Prostate gland (tissue), 2 donors: ENCODE results near the gene DENND5A. TPM values are rescaled to one million over a fixed set of nuclear protein-coding genes. Genes with fewer than 3 reads are reported as not detected.

ENCODE experiments used
- DNase-seq: peaks from one replicate; pipeline ENCODE4 v3.0.0-alpha.2; 2019; ENCODE audit warnings: low spot score
- H3K27ac ChIP-seq, 2 donors: fragments of 200-600 bp; sonication (generic); 2 replicates each; pipeline ENCODE4 v1.5.1; 2017 to 2019
- H3K27me3 ChIP-seq: fragments of 200-600 bp; sonication (generic); replicated peaks from 2 replicates; pipeline ENCODE4 v1.5.1; 2019; ENCODE audit not compliant: insufficient read depth
- H3K36me3 ChIP-seq, 2 donors: fragments of 200-600 bp; sonication (generic); 1 replicate in 1 of 2; 2 replicates in 1 of 2; pipeline versions ENCODE4 v1.5.1 to v1.8.1; 2017 to 2019
- H3K4me1 ChIP-seq: fragments of 200-600 bp; sonication (generic); replicated peaks from 2 replicates; pipeline ENCODE4 v1.5.1; 2019
- H3K4me3 ChIP-seq, 2 donors: fragments of 200-600 bp; sonication (generic); 2 replicates each; pipeline ENCODE4 v1.5.1; 2017 to 2019
- H3K9me3 ChIP-seq: fragments of 200-600 bp; sonication (generic); 2 replicates; pipeline ENCODE4 v1.5.1; 2017
- POLR2A ChIP-seq: fragments of 450-650 bp; IDR thresholded peaks from one replicate; pipeline ENCODE4 v1.6.1; 2016; ENCODE audit warnings: antibody characterized with exemption, mild to moderate bottlenecking
- POLR2AphosphoS5 ChIP-seq: sonication (generic); formaldehyde crosslinking; IDR thresholded peaks from one replicate; pipeline ENCODE4 v1.6.1; 2017; ENCODE audit warnings: antibody characterized with exemption
- WGBS: methylation state at CpG from one replicate; pipeline ENCODE4 v1.1.5; 2018; 5-methylcytosine and 5-hydroxymethylcytosine counted together
- intact Hi-C: fragments of 100-400 bp; cut with DNase I; formaldehyde crosslinking; loops from one replicate; pipeline ENCODE4 v1.14.2; 2022
- total RNA-seq, 2 donors: library from RNA; depleted of rRNA; stranded (reverse); fragments of >200 nt; gene quantifications; one replicate each; pipeline ENCODE4 v1.1.0, GENCODE V29; 2016
- TF ChIP-seq, protein P1 (sequence below), 4 experiments: fragments of 200-600 bp in 2 of 4; fragments of 450-650 bp in 2 of 4; sonication (generic) in 2 of 4; IDR thresholded peaks; 1 replicate in 3 of 4; 2 replicates in 1 of 4; pipeline ENCODE4 v1.5.1; 2016 to 2019; ENCODE audit warnings: antibody characterized with exemption in 4 of 4, mild to moderate bottlenecking in 2 of 4, moderate library complexity in 2 of 4

The DENND5A gene
- total RNA-seq, 2 donors from 2014 or later: 25.4 to 84.6 TPM

DNA sequence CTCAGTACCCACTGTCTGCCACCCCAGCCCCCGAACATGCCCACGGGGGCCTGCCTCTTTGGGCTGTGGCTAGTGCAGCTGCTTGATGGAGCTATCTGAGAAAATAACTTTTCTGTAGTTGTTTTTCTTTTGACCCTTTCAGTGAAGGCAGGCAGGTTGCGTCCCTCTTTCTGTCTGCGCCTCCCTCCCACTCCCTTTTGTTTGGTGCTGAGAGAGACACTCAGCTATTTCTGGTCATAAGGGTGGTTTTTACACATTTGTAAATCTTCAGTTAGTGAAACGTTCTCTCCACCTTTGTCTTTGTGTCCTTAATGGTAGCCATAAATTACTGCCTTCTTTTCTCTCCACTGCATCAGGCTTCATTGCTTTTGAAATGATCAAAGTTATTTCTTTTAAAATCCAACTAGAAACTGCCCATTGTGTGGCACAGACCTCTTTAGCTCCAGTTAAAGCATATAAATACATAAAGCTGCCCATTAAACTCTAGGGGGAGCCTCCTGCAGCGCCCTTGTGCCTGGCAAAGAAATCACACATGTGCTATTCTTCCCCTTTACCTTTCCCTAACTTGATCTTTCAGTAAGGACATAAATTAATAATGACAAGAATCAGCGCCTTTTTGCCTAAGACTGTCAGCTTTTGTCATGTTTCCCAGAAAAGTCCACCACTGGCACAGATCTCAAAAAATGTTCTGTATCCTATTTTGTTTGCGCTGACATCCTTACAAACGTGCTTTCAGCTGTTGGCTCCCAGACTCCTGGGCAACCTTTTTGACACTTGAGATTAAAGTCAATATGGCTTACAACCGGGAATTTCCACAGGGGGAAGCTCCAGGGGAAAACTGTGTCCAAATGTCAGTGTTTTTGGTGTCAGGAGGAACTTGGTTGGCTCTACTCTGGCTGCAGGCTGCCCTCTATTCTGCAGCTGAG lies 172.0 kb downstream of the DENND5A start:
- no peak overlapping the region for H3K4me3 ChIP-seq
- peak; percentile 45 for DNase-seq
- no peaks in the 10 kb centered on the region for H3K36me3 ChIP-seq
- peaks cover 6% of the 10 kb centered on the region for H3K4me1 ChIP-seq
- H3K27me3 ChIP-seq: no peaks in the 10 kb centered on the region
- WGBS: 44% methylated on average over 10 of the region's 10 CpGs
- H3K9me3 ChIP-seq: no peaks in the 10 kb centered on the region
- TF ChIP-seq, protein P1, sequence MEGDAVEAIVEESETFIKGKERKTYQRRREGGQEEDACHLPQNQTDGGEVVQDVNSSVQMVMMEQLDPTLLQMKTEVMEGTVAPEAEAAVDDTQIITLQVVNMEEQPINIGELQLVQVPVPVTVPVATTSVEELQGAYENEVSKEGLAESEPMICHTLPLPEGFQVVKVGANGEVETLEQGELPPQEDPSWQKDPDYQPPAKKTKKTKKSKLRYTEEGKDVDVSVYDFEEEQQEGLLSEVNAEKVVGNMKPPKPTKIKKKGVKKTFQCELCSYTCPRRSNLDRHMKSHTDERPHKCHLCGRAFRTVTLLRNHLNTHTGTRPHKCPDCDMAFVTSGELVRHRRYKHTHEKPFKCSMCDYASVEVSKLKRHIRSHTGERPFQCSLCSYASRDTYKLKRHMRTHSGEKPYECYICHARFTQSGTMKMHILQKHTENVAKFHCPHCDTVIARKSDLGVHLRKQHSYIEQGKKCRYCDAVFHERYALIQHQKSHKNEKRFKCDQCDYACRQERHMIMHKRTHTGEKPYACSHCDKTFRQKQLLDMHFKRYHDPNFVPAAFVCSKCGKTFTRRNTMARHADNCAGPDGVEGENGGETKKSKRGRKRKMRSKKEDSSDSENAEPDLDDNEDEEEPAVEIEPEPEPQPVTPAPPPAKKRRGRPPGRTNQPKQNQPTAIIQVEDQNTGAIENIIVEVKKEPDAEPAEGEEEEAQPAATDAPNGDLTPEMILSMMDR (IDR thresholded peaks at IDR 0.05): peak in 1 of 4 experiments; percentile 40
- no peak for TF ChIP-seq POLR2A
- TF ChIP-seq POLR2AphosphoS5: peak; percentile 54
- H3K27ac ChIP-seq: peak overlapping the region; percentile 44 to 53
- intact Hi-C loops: no loop called here

DNA sequence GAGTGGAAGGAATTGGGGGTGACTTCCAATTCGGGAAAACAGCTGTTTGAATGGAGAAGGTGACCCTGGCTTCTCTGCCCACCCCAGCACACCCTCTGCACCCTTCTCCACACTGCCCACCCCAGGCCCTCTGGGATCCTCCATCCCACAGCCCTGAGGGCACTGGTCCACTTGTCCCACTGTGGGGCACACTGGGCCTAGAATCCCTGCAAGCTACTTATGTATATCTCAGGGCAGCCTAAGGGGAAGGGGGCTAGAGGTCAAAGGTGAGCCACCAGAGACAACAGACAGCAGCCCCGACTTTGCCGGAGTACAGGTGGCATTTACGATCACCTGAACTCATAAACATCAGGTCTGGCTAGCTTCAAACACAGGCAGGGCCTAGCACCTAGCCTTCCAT lies 173.1 kb downstream of the DENND5A start:
- no peaks in the 10 kb centered on the region for H3K9me3 ChIP-seq
- 56% methylated on average over 4 of the region's 4 CpGs for WGBS
- no peaks in the 10 kb centered on the region for H3K36me3 ChIP-seq
- intact Hi-C loops: no loop called here
- no peaks in the 10 kb centered on the region for H3K27me3 ChIP-seq
- no peak for TF ChIP-seq POLR2A
- peak overlapping the region; percentile 46 for H3K4me3 ChIP-seq
- no peak for DNase-seq
- H3K27ac ChIP-seq: peak overlapping the region; percentile 33 to 48
- H3K4me1 ChIP-seq: peaks cover 6% of the 10 kb centered on the region

DNA sequence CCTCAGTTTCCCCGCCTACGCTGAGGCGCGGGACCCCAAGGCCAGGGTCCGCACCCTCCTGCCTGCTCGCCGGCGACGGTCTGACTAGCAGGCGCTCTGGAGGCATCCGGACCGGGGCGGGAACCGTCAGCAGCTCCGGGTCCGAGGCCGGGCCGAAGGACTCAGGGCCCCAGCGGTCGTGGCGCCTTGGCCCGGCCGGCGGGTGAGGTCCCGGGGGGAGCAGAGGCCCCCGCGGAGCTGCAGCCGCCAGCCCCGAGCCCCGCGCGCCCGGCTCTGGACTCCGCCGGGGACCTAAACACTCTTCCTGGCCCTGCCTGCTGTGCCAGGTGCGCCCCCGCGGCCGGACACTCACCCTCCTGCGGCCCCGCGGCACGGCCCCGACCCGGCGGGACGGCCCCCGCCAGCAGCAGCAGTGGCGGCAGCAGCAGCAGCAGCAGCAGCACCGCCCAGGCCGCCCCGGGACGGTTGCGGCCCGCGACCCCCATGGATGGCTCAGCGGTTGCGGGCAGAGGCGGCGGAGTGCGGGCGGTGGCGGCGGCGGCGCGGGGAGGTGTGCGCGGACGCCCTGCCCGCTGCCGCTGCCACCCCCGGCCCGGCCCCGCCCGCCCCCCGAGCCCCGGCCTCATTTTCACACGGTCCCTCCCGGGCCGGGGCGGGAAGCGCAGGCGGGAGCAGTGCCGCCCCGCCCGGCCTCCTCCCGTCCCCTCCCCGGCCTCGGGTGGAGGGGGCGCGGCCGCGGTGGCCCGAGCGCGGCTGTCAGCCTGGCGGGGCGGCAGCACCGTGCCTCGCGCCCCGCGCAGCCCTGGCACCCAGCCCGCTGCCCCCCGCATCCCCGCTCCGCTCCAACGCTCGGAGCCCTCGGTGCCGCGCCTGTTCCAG lies 173.9 kb downstream of the DENND5A start, which contains the start of gene SCUBE2:
TSS of gene SCUBE2 (minus strand) at position 556 of the 879 bp plus-strand sequence. CDS start at position 485, 71 bp downstream.
- no peaks in the 10 kb centered on the region for H3K9me3 ChIP-seq
- peak within 1 kb of the TSS; percentile 46 for H3K4me3 ChIP-seq
- H3K27me3 ChIP-seq: no peaks in the 10 kb centered on the region
- H3K27ac ChIP-seq: peak within 1 kb of the TSS; percentile 48 to 67
- H3K4me1 ChIP-seq: peaks cover 6% of the 10 kb centered on the region
- TF ChIP-seq POLR2AphosphoS5 (no peak), POLR2A (no peak)
- TF ChIP-seq, protein P1 (IDR thresholded peaks at IDR 0.05): no peak
- DNase-seq: no peak
- intact Hi-C loops: no loop called here
- no peaks in the 10 kb centered on the region for H3K36me3 ChIP-seq
- WGBS: 2% methylated on average over 81 of the region's 113 CpGs

DNA sequence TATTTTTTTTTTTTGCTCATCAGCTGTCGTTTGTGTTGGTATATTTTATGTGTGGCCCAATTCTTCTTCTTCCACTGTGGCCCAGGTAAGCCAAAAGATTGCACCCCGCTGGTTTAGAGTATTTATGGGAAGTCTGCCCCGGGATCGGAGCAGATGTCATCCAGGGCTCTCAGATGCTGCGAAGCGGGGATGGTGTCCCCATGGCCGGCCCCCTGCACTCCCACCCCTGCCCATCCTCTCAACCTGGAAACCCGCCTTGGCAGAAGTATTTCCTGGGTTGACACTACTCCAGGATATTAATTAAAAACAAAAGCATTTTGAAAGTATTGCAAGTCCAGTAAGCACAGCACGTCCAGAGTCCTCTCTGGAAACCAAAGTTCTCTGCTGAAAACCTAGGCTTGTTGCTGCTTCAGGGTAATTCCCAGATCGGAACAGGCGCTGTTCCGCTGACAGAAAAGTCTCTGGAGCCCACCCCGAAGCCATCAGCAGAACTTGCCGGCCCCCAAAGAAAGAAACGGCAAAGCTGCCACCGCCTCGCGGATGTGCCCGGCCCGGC lies 174.6 kb downstream of the DENND5A start:
- intact Hi-C loops: no loop called here
- 31% methylated on average over 20 of the region's 20 CpGs for WGBS
- Histone ChIP-seq H3K4me3 (peak overlapping the region; percentile 46), H3K4me1 (peaks cover 6% of the 10 kb centered on the region), H3K36me3 (no peaks in the 10 kb centered on the region), H3K9me3 (no peaks in the 10 kb centered on the region), H3K27me3 (no peaks in the 10 kb centered on the region), H3K27ac (peak overlapping the region; percentile 48 to 67)
- no peak for TF ChIP-seq POLR2A
- no peak for TF ChIP-seq POLR2AphosphoS5
- TF ChIP-seq, protein P1 (IDR thresholded peaks at IDR 0.05): no peak
- no peak for DNase-seq

DNA sequence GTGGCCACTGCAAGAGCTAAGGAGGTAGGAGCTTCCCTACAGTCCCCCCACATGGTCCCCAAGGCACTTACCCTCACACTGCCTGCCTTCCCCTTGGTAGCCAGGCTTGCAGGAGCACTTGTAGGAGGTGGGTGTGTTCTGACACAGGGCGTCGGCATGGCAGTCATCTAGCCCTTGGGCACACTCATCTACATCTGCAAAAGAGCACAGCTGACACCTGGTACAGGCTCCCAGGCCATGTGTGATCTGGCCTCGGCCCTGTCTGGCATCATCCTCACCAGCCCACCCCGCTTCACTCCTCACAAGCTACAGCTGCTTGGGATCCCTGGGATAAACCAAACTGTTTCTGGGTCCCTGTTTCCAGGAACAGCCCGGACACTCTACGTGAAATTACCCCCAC lies 175.5 kb downstream of the DENND5A start:
- no peaks in the 10 kb centered on the region for H3K36me3 ChIP-seq
- no peak for TF ChIP-seq POLR2A
- TF ChIP-seq, protein P1 (IDR thresholded peaks at IDR 0.05): no peak
- TF ChIP-seq POLR2AphosphoS5: no peak
- peaks cover 6% of the 10 kb centered on the region for H3K4me1 ChIP-seq
- intact Hi-C loops: no loop called here
- H3K9me3 ChIP-seq: no peaks in the 10 kb centered on the region
- 67% methylated on average over 6 of the region's 6 CpGs for WGBS
- H3K4me3 ChIP-seq: no peak overlapping the region
- no peaks in the 10 kb centered on the region for H3K27me3 ChIP-seq
- H3K27ac ChIP-seq: peak overlapping the region; percentile 48 to 54
- no peak for DNase-seq
